Mesenteric fat pad (tissue), 1 donor: Measurements from ENCODE around the gene CCDC47. TPM values are rescaled to one million over a fixed set of nuclear protein-coding genes. Genes with fewer than 3 reads are reported as not detected.
"Not testable (repeated sequence)": the region's sequence is repeated elsewhere in the genome, so short reads cannot be mapped to it uniquely, and the experiment has no call there.

Source experiments
- DNase-seq: peaks from one replicate; pipeline ENCODE4 v3.0.0-alpha.2; 2020; ENCODE audit warnings: low spot score
- long read RNA-seq: library from polyadenylated mRNA; unstranded; transcript quantifications from one replicate; pipeline ENCODE4 v2.0.0, GENCODE V29; 2020
- total RNA-seq: library from RNA; stranded (reverse); fragmentation: NEBNext Ultra II Directional; extraction: Animal tissue kit (Norgen Biotek cat#: 25700); gene quantifications from one replicate; pipeline ENCODE4 v1.2.1, GENCODE V29; 2021
- donor health status: DM: yes; HTN: yes; CAD: no.

The CCDC47 gene
- 110 TPM for total RNA-seq
- long read RNA-seq, transcript CCDC47-204 (12 exons, 1,719 nt), result minor isoform, 41 of 409 reads
- long read RNA-seq, transcript CCDC47-201 (13 exons, 3,466 nt), result major isoform, 299 of 409 reads
- long read RNA-seq, partial matches to known transcripts, result 48 of 409 reads
- long read RNA-seq, other reads (novel, unspliced or antisense), result 19 of 409 reads

GRCh38 chr17:63773272-63774140 is at the start of gene CCDC47:
CCDC47 (minus strand) TSS chr17:63773597; CDS start chr17:63766175, 7,422 bp downstream.
- peak; percentile 99 for DNase-seq

GRCh38 chr17:63822537-63822936 is 49.1 kb upstream of the CCDC47 start:
- DNase-seq, result peak; percentile 57

- peak; percentile 55 for DNase-seq
These were observed 48.4 kb upstream of the CCDC47 start for GRCh38 chr17:63821804-63822203.

- DNase-seq, result peak; percentile 49
These were observed 47.7 kb upstream of the CCDC47 start for GRCh38 chr17:63820963-63821561.

- no peak for DNase-seq
These were observed 46.5 kb upstream of the CCDC47 start for GRCh38 chr17:63819585-63820537.

GRCh38 chr17:63819131-63819530 is 45.7 kb upstream of the CCDC47 start:
- no peak for DNase-seq

GRCh38 chr17:63817736-63818385 is 44.5 kb upstream of the CCDC47 start:
- no peak for DNase-seq

GRCh38 chr17:63816669-63817068 is 43.3 kb upstream of the CCDC47 start:
- no peak for DNase-seq

GRCh38 chr17:63816123-63816522 is 42.7 kb upstream of the CCDC47 start:
- no peak for DNase-seq

GRCh38 chr17:63809970-63810369 is 36.6 kb upstream of the CCDC47 start:
- no peak for DNase-seq

GRCh38 chr17:63805591-63805990 is 32.2 kb upstream of the CCDC47 start:
- no peak for DNase-seq

GRCh38 chr17:63804328-63804727 is 30.9 kb upstream of the CCDC47 start:
- no peak for DNase-seq

- no peak for DNase-seq
These were observed 27.4 kb upstream of the CCDC47 start for GRCh38 chr17:63800783-63801182.

GRCh38 chr17:63798572-63799106 is 25.2 kb upstream of the CCDC47 start:
- no peak for DNase-seq

GRCh38 chr17:63796375-63796774 is 23.0 kb upstream of the CCDC47 start:
- DNase-seq, result not testable (repeated sequence)

- no peak for DNase-seq
These were observed 18.8 kb upstream of the CCDC47 start for GRCh38 chr17:63792055-63792729.

GRCh38 chr17:63790057-63790456 is 16.7 kb upstream of the CCDC47 start:
- no peak for DNase-seq

GRCh38 chr17:63786971-63787711 is 13.7 kb upstream of the CCDC47 start:
- DNase-seq, result no peak

GRCh38 chr17:63786117-63786516 is 12.7 kb upstream of the CCDC47 start:
- no peak for DNase-seq
